ENCODE data around the gene EPHA4.

EPHA4 gene

DNA sequence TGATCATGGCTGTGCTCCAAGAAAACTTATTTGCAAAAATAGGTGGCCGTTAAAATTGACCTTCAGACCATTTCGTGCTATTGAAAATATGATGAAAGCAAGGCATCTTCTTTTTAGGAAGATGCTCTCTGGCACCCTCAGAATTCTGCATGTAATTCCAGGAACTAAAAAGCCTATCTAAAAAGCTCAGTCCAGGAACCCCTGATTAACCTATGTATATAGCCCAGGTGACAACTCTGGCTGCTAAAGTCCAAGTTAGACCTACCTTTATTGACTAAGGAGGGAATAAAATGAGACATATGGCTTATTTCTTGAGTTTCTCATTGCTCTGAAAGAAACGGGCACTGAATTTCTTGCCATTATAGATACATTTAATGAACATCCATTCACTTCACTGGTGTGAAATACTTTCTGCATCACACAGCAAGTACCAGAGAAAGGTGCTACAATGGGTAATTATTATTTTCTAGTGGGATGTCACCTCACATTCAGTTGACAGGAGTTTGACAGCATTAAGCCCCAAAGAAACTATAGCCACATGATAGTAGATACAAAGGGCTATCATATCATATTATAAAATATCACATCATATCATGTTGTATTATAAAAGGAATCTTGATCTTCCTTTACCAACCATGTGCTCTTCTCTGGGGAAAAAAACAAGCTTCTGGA is 83.8 kb downstream of the EPHA4 start:
- no peaks in the 10 kb centered on the region for H3K36me3 ChIP-seq (ENCODE audit: insufficient read depth, low read length)
- ATAC-seq (ENCODE audit: insufficient read depth, low read depth), result no peak
- no peak overlapping the region for H2AFZ ChIP-seq (ENCODE audit: low read depth, low read length)
- H4K20me1 ChIP-seq (ENCODE audit: insufficient read depth, low read length), result no peaks in the 10 kb centered on the region
- no peak for DNase-seq
- H3K27ac ChIP-seq (ENCODE audit: low read length), result no peak overlapping the region
- H3K4me2 ChIP-seq (ENCODE audit: insufficient read depth, low read length), result no peak overlapping the region
- H3K79me2 ChIP-seq (ENCODE audit: insufficient read depth, low read length), result no peaks in the 10 kb centered on the region
- no peaks in the 10 kb centered on the region for H3K4me1 ChIP-seq (ENCODE audit: insufficient read depth, low read length)
- H3K27me3 ChIP-seq (ENCODE audit: insufficient read depth, low read length, poor library complexity), result no peaks in the 10 kb centered on the region
- H3K4me3 ChIP-seq (ENCODE audit: low read depth in 1 of 2, low read length in 2 of 2), result no peak overlapping the region
- no peaks in the 10 kb centered on the region for H3K9me3 ChIP-seq (ENCODE audit: insufficient read depth, low read length, severe bottlenecking)
- H3K9ac ChIP-seq (ENCODE audit: low read depth, low read length), result no peak overlapping the region
- TF ChIP-seq, protein P1, sequence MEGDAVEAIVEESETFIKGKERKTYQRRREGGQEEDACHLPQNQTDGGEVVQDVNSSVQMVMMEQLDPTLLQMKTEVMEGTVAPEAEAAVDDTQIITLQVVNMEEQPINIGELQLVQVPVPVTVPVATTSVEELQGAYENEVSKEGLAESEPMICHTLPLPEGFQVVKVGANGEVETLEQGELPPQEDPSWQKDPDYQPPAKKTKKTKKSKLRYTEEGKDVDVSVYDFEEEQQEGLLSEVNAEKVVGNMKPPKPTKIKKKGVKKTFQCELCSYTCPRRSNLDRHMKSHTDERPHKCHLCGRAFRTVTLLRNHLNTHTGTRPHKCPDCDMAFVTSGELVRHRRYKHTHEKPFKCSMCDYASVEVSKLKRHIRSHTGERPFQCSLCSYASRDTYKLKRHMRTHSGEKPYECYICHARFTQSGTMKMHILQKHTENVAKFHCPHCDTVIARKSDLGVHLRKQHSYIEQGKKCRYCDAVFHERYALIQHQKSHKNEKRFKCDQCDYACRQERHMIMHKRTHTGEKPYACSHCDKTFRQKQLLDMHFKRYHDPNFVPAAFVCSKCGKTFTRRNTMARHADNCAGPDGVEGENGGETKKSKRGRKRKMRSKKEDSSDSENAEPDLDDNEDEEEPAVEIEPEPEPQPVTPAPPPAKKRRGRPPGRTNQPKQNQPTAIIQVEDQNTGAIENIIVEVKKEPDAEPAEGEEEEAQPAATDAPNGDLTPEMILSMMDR (IDR thresholded peaks at IDR 0.05; ENCODE audit: borderline replicate concordance, extremely low read depth, low read length, poor library complexity, severe bottlenecking), result no peak
- TF ChIP-seq EZH2 (IDR thresholded peaks at IDR 0.05; ENCODE audit: borderline replicate concordance, low read depth, low read length, severe bottlenecking), result no peak

GRCh38 chr2:221486106-221486505 is 86.0 kb downstream of the EPHA4 start:
- TF ChIP-seq, protein P1 (IDR thresholded peaks at IDR 0.05; ENCODE audit: borderline replicate concordance, extremely low read depth, low read length, poor library complexity, severe bottlenecking), result no peak
- no peak for TF ChIP-seq EZH2 (IDR thresholded peaks at IDR 0.05; ENCODE audit: borderline replicate concordance, low read depth, low read length, severe bottlenecking)
- Histone ChIP-seq H3K4me2 (ENCODE audit: insufficient read depth, low read length) (no peak overlapping the region), H3K9ac (ENCODE audit: low read depth, low read length) (no peak overlapping the region), H3K27me3 (ENCODE audit: insufficient read depth, low read length, poor library complexity) (no peaks in the 10 kb centered on the region), H3K36me3 (ENCODE audit: insufficient read depth, low read length) (no peaks in the 10 kb centered on the region), H2AFZ (ENCODE audit: low read depth, low read length) (no peak overlapping the region), H4K20me1 (ENCODE audit: insufficient read depth, low read length) (no peaks in the 10 kb centered on the region), H3K9me3 (ENCODE audit: insufficient read depth, low read length, severe bottlenecking) (no peaks in the 10 kb centered on the region), H3K79me2 (ENCODE audit: insufficient read depth, low read length) (no peaks in the 10 kb centered on the region), H3K4me3 (ENCODE audit: low read depth in 1 of 2, low read length in 2 of 2) (no peak overlapping the region), H3K4me1 (ENCODE audit: insufficient read depth, low read length) (no peaks in the 10 kb centered on the region), H3K27ac (ENCODE audit: low read length) (no peak overlapping the region)
- ATAC-seq (ENCODE audit: insufficient read depth, low read depth) (no peak), DNase-seq (no peak)

DNA sequence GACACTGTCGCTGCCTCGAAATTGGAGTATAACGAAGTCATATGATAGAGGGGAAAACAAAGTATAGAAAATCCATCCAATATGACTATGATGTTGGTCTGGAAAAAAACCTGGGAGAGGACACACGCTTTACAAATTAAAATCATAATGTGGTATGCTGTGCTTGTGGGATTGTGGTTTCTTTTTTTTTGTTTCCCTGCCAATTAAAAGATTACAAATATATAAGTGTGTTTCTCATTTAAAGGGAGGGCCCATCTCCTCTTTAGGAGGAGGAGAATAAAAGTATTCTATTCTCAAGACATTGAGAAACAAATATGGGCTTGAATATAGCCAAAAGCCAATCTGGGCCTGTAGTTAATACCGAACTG is 86.6 kb downstream of the EPHA4 start:
- no peak overlapping the region for H3K4me2 ChIP-seq (ENCODE audit: insufficient read depth, low read length)
- H3K79me2 ChIP-seq (ENCODE audit: insufficient read depth, low read length), result no peaks in the 10 kb centered on the region
- H3K4me1 ChIP-seq (ENCODE audit: insufficient read depth, low read length), result no peaks in the 10 kb centered on the region
- no peak overlapping the region for H3K4me3 ChIP-seq (ENCODE audit: low read depth in 1 of 2, low read length in 2 of 2)
- no peaks in the 10 kb centered on the region for H4K20me1 ChIP-seq (ENCODE audit: insufficient read depth, low read length)
- no peak for TF ChIP-seq EZH2 (IDR thresholded peaks at IDR 0.05; ENCODE audit: borderline replicate concordance, low read depth, low read length, severe bottlenecking)
- TF ChIP-seq, protein P1 (IDR thresholded peaks at IDR 0.05; ENCODE audit: borderline replicate concordance, extremely low read depth, low read length, poor library complexity, severe bottlenecking), result no peak
- H3K36me3 ChIP-seq (ENCODE audit: insufficient read depth, low read length), result no peaks in the 10 kb centered on the region
- no peak overlapping the region for H2AFZ ChIP-seq (ENCODE audit: low read depth, low read length)
- no peaks in the 10 kb centered on the region for H3K27me3 ChIP-seq (ENCODE audit: insufficient read depth, low read length, poor library complexity)
- no peak for ATAC-seq (ENCODE audit: insufficient read depth, low read depth)
- no peak for DNase-seq
- no peak overlapping the region for H3K27ac ChIP-seq (ENCODE audit: low read length)
- no peak overlapping the region for H3K9ac ChIP-seq (ENCODE audit: low read depth, low read length)
- H3K9me3 ChIP-seq (ENCODE audit: insufficient read depth, low read length, severe bottlenecking), result no peaks in the 10 kb centered on the region
